Cardiac fibroblast (primary cell): Measurements from ENCODE around the gene JARID2.

Experiments
- DNase-seq, 2 donors: peaks; one replicate each; pipeline versions ENCODE4 v3.0.0 to v3.0.0-alpha.2; 2010; ENCODE audit warnings: low read depth in 2 of 2
- H3K4me3 ChIP-seq, 2 donors: replicated peaks in 1 of 2; 1 replicate in 1 of 2; 2 replicates in 1 of 2; pipeline ENCODE4 v1.5.1; 2011; ENCODE audit warnings: low read depth in 2 of 2, low read length in 2 of 2, mild to moderate bottlenecking in 2 of 2, moderate library complexity in 1 of 2
- TF ChIP-seq, protein P1 (sequence below): IDR thresholded peaks from one replicate; pipeline ENCODE4 v1.5.1; 2011; ENCODE audit warnings: low read depth, mild to moderate bottlenecking, low read length, inconsistent platforms

The JARID2 gene

DNA sequence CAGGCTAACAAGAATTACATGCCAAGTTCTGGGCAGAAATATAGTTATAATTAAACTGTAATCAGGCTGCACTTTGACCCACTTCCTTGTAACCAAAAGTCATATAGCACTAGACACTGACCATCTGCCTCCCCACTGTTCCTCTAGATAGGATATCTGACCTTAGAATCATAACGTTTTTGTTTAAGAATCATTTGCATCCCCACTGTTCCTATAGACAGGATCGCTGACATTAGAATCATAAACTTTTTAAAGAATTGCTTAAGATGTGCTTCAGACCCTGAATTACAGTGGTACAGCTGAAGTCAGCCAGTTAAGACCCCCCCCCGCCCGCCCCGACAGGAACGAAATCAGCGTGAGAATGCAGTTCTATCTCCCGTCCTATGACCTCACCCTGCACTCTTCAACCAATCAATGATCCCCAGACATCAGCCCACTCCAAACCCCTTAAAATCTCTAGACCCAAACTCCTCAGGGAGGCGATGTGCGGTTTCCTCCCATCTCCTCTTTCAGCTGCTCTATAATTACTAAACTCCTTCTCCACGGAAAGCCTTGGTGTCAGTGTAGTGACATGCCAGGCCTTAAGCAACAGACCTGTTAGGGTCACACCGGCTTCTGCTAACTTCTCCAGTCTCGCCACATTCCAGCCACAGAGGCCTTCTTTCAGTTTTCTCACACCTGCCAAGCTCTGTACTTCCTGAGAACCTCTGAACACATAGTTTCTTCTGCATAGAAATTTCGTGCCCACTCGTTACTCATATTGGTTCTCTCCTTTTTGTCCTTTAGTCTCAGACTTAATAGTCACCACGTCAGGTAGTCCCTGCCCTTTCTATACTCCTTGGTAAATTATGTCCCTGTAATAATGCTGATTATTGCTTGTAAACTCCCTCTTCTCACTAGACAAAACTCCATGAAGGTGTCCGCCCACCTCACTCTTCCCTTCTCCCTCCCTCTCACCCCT is 323.4 kb downstream of the JARID2 start:
- TF ChIP-seq, protein P1, sequence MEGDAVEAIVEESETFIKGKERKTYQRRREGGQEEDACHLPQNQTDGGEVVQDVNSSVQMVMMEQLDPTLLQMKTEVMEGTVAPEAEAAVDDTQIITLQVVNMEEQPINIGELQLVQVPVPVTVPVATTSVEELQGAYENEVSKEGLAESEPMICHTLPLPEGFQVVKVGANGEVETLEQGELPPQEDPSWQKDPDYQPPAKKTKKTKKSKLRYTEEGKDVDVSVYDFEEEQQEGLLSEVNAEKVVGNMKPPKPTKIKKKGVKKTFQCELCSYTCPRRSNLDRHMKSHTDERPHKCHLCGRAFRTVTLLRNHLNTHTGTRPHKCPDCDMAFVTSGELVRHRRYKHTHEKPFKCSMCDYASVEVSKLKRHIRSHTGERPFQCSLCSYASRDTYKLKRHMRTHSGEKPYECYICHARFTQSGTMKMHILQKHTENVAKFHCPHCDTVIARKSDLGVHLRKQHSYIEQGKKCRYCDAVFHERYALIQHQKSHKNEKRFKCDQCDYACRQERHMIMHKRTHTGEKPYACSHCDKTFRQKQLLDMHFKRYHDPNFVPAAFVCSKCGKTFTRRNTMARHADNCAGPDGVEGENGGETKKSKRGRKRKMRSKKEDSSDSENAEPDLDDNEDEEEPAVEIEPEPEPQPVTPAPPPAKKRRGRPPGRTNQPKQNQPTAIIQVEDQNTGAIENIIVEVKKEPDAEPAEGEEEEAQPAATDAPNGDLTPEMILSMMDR = no peak
- H3K4me3 ChIP-seq = no peak overlapping the region

DNA sequence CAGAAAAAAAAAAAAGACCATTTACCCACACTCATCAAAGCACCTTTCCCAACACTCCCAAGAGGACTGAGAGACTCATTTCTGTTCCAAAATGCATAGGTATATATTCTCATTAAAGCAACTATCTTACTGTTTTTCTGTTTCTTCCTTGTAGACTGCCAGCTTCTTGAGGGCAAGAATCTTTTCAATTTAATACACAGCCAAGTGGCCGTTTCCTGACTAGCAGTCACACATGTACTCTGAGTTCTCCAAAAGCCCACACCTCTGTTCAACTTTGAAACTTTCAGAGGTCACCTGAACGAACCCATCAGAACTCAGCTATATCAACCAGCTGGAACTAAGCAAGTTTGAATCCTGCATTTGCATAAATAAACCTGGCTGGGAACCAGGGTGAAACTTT is 324.3 kb downstream of the JARID2 start:
- DNase-seq = no peak
- TF ChIP-seq, protein P1 = no peak

More for the DNA sequence above, 323.4 kb downstream of the JARID2 start:
- DNase-seq = peak; percentile 12 to 18

More for the DNA sequence above, 324.3 kb downstream of the JARID2 start:
- no peak overlapping the region for H3K4me3 ChIP-seq
